Fibroblast of skin of right quadriceps (primary cell): ENCODE results near the gene TECTA.
"Not testable (repeated sequence)": the region's sequence is repeated elsewhere in the genome, so short reads cannot be mapped to it uniquely, and the experiment has no call there.

Source experiments
- DNase-seq: peaks from one replicate; pipeline ENCODE4 v3.0.0-alpha.2; 2013

The TECTA gene

DNA sequence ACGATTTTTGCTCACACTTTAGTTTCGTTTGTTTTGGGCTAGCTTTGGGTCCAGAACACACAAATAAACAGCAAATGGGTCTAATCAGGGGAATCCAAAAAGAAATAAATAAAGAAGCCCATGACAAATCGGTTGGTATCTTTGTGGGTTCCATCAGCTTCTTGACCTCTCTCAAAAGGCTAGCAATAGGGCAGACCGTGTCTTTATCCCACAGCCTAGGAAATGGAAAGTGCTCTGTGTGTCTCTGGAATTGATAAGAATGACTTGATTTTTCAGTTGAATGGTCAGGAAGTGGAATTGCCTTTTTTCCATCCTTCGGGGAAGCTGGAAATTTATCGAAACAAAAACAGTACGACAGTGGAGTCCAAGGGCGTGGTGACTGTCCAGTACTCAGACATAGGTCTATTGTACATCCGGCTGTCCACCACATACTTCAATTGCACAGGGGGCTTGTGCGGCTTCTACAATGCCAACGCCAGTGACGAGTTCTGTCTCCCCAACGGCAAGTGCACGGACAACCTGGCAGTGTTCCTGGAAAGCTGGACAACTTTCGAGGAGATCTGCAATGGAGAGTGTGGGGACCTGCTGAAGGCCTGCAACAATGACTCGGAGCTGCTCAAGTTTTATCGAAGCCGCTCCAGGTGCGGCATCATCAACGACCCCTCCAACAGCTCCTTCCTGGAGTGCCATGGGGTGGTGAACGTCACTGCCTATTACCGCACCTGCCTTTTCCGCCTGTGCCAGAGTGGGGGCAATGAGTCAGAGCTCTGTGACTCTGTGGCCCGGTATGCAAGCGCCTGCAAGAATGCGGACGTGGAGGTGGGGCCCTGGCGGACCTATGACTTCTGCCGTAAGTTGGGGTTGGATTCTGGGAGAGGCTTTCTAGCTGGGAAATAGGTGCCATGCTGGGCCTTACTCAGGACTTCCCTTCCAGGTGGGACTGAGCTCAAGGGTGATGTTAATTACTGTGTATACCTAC is 28.6 kb downstream of the TECTA start:
- no peak for DNase-seq

- DNase-seq = no peak
These were observed 30.6 kb downstream of the TECTA start for GRCh38 chr11:121131656-121132055.

GRCh38 chr11:121132211-121132976 is 31.4 kb downstream of the TECTA start:
- DNase-seq = no peak

- DNase-seq = no peak
These were observed 33.8 kb downstream of the TECTA start for GRCh38 chr11:121134741-121135312.

DNA sequence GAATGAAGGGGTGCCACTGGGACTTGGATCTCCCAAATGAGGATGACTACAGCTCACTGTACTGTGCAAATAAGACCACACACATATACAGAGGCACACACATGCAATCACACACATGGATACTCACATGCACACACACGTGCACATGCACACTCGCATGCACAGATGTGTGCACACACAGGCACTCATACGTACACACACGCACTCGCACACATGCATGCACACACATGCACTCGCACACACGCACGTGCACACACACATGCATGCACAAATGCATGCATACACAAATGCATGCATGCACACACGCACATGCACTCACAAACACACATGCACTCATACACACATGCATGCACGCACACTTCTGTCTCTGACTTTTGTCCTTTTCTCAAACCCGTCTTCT is 36.0 kb downstream of the TECTA start:
- DNase-seq = no peak

DNA sequence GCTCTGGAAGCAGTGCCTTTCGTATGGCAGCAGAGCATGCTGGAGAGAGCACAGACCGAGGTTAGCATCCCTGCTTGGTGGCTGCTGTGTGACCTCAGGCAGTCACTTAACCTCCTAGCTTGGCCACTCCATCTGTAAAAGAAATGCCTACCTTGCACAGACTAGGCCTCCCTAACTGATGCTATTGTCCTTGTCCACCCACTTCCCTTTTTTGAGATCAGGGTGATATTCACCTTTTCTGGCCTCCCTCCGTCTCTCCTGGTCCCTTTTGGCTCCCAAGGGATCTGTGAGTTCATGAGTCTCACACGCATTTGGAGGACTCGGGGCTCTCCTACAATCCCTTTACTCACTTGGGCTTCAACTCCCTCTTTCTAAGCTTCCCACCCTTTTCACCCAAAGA is 37.2 kb downstream of the TECTA start:
- no peak for DNase-seq

DNA sequence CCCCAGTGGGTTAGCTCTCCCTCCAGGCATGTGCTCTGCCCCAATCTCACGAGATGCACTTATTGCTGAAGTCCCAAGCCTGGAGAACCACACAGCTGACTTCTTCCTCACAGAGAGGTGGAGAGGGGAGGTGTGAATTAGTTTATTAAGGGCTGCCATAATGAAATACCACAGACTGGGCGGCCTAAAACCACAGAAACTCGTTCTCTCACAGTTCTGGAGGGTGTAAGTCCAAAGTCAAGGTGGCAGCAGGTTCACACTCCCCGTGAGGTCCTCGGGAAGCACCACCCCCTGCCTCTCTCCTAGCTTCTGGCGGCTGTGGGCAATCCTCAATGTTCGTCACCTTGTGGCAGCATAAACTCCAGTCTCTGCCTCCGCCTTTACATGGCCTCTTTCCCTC is 39.3 kb downstream of the TECTA start:
- no peak for DNase-seq

DNA sequence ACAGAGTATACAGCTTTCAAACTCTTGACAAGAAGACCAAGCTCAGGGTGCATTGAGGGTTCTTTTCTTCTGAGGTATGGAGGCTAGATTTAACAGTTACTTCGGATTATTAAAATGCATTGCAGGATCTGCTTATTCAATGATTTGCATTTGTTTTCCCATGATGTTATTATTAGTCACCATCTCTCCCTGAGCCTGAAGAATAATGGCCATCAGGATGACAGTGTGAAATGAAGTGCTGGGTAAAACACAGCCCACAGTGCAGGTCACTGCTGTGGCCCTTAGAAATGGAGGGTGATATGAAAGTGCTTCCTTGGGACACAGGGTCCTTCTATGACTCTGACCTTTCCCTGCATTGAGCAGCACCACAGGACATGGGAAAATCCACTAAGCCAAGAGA is 40.0 kb downstream of the TECTA start:
- peak; percentile 3 for DNase-seq

- DNase-seq = no peak
These were observed 42.9 kb downstream of the TECTA start for GRCh38 chr11:121143921-121144320.

- no peak for DNase-seq
These were observed 43.7 kb downstream of the TECTA start for GRCh38 chr11:121144723-121145122.

DNA sequence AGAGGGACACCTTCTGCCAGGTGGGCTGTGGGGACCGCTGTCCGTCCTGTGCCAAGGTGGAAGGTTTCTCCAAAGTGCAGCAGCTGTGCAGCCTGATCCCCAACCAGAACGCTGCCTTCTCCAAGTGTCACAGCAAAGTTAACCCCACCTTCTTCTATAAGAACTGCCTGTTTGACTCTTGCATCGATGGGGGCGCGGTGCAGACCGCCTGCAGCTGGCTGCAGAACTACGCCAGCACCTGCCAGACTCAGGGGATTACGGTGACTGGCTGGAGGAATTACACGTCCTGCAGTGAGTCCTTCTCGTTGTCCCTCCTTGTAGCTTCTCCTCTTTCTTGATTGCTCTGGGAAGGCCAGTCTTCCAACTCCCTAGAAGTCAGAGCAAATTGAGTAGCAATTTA is 44.8 kb downstream of the TECTA start:
- DNase-seq = no peak

DNA sequence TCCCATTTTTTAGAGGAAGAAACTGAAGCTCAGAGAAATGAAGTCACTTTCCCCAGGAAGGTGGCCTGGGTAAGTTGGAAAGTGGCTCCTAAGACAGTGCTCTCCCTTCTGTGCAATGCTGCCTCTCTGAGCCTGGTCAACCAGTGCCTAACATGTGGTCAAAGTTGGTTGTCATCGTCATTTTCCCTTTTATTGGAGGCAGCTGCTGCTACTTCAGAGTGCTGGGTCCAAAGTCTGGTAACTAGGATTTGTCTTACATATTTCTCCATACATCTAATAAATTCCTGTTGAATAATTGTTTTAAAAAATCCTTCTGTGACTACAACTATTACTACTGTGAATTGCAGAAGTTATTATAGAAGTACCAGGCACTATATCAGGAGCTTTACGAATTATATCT is 48.1 kb downstream of the TECTA start:
- DNase-seq = no peak

DNA sequence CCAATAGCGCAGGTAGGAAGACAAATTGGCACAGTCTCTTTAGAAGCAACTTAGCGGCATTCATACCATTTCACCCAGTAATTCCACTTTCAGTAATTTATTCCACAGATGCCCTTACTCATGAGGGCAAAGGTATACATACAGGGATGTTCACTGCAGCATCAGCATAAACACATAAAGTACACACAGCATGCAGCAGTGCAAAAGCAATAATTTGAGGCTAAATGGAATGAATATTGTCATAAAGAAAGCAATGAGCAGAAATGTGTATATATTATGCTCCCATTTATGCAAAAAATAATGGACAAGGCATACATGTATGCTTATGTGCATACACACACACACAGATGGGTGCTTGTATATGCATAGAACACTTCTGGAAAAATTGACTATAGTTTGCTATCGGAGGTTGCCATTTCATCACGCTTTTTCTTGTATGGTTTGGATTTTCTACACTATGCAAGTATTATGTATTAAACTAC is 50.2 kb downstream of the TECTA start:
- DNase-seq = no peak

- DNase-seq = no peak
These were observed 51.7 kb downstream of the TECTA start for GRCh38 chr11:121152764-121153163.

- no peak for DNase-seq
These were observed 52.4 kb downstream of the TECTA start for GRCh38 chr11:121153472-121153871.

GRCh38 chr11:121154486-121155314 is 53.7 kb downstream of the TECTA start:
- DNase-seq = no peak

GRCh38 chr11:121157756-121158155 is 56.7 kb downstream of the TECTA start:
- DNase-seq = no peak

- no peak for DNase-seq
These were observed 58.7 kb downstream of the TECTA start for GRCh38 chr11:121159741-121160140.

- no peak for DNase-seq
These were observed 60.4 kb downstream of the TECTA start for GRCh38 chr11:121161349-121161917.

GRCh38 chr11:121163658-121164308 is 62.7 kb downstream of the TECTA start:
- no peak for DNase-seq

GRCh38 chr11:121177629-121178028 is 76.6 kb downstream of the TECTA start:
- not testable (repeated sequence) for DNase-seq

GRCh38 chr11:121179306-121179705 is 78.3 kb downstream of the TECTA start:
- no peak for DNase-seq
